Loucy (cell line): ENCODE measurements around the gene DIPK1A.

Source experiments
- H2AFZ ChIP-seq: fragments of 200-600 bp; sonication (generic); 2 replicates; pipeline ENCODE4 v1.6.0; 2016; ENCODE audit warnings: antibody characterized with exemption, mild to moderate bottlenecking, low read length, moderate library complexity
- H3F3A ChIP-seq: fragments of 200-600 bp; 2 replicates; pipeline ENCODE4 v1.6.0; 2016; ENCODE audit warnings: antibody characterized with exemption, low read depth, mild to moderate bottlenecking
- H3K27me3 ChIP-seq: fragments of 200-600 bp; sonication (generic); 2 replicates; pipeline ENCODE4 v1.6.1; 2014; ENCODE audit warnings: low read length, mild to moderate bottlenecking; ENCODE audit not compliant: insufficient read depth, poor library complexity, severe bottlenecking
- H3K36me3 ChIP-seq: fragments of 200-600 bp; sonication (generic); 2 replicates; pipeline ENCODE4 v1.6.1; 2016; ENCODE audit warnings: low read length; ENCODE audit not compliant: insufficient read depth
- H3K4me1 ChIP-seq: fragments of 200-600 bp; sonication (generic); 2 replicates; pipeline ENCODE4 v1.5.1; 2014; ENCODE audit warnings: low read length, mild to moderate bottlenecking; ENCODE audit not compliant: insufficient read depth, poor library complexity, severe bottlenecking
- H3K4me2 ChIP-seq: fragments of 200-600 bp; sonication (generic); 2 replicates; pipeline ENCODE4 v1.6.0; 2014; ENCODE audit warnings: antibody characterized with exemption, low read length, low read depth, mild to moderate bottlenecking; ENCODE audit not compliant: poor library complexity, severe bottlenecking
- H3K4me3 ChIP-seq: fragments of 200-600 bp; sonication (generic); 2 replicates; pipeline ENCODE4 v1.5.1; 2014; ENCODE audit warnings: low read length, mild to moderate bottlenecking, mixed read lengths; ENCODE audit not compliant: poor library complexity, severe bottlenecking
- H3K79me2 ChIP-seq: fragments of 200-600 bp; sonication (generic); 2 replicates; pipeline ENCODE4 v1.6.1; 2014; ENCODE audit warnings: low read length; ENCODE audit not compliant: insufficient read depth
- H3K9ac ChIP-seq: fragments of 200-600 bp; sonication (generic); 2 replicates; pipeline ENCODE4 v1.6.0; 2014; ENCODE audit warnings: mild to moderate bottlenecking, low read depth, low read length, moderate library complexity; ENCODE audit not compliant: poor library complexity, severe bottlenecking
- H3K9me2 ChIP-seq: fragments of 200-600 bp; sonication (generic); replicated peaks from 2 replicates; pipeline ENCODE4 v1.6.1; 2016; ENCODE audit warnings: low read depth, low read length, mixed read lengths
- H3K9me3 ChIP-seq: fragments of 200-600 bp; sonication (generic); 2 replicates; pipeline ENCODE4 v1.6.1; 2014; ENCODE audit warnings: mild to moderate bottlenecking, antibody characterized with exemption, low read length, low read depth; ENCODE audit not compliant: insufficient read depth
- H4K20me1 ChIP-seq: fragments of 200-600 bp; sonication (generic); 2 replicates; pipeline ENCODE4 v1.6.0; 2014; ENCODE audit warnings: antibody characterized with exemption, low read length, mild to moderate bottlenecking; ENCODE audit not compliant: insufficient read depth, poor library complexity, severe bottlenecking
- CTCF ChIP-seq: fragments of 200-600 bp; sonication (generic); conservative IDR thresholded peaks from 2 replicates; pipeline ENCODE4 v1.5.1; 2014; ENCODE audit warnings: mild to moderate bottlenecking, antibody characterized with exemption, low read length
- EZH2phosphoT487 ChIP-seq: fragments of 200-600 bp; IDR thresholded peaks from 2 replicates; pipeline ENCODE4 v1.6.1; 2018; ENCODE audit warnings: antibody characterized with exemption, mild to moderate bottlenecking, moderate library complexity, borderline replicate concordance

The DIPK1A gene

GRCh38 chr1:92792340-92792782, 168.9 kb downstream of the DIPK1A start:
- Histone ChIP-seq H4K20me1 (no peaks in the 10 kb centered on the region), H3K4me3 (no peak overlapping the region), H2AFZ (no peak overlapping the region), H3K4me1 (no peaks in the 10 kb centered on the region), H3K79me2 (no peaks in the 10 kb centered on the region), H3K36me3 (no peaks in the 10 kb centered on the region), H3K9me2 (no peaks in the 10 kb centered on the region), H3K27me3 (peaks cover 25% of the 10 kb centered on the region), H3K4me2 (no peak overlapping the region), H3F3A (no peaks in the 10 kb centered on the region), H3K9ac (no peak overlapping the region), H3K9me3 (no peaks in the 10 kb centered on the region)
- TF ChIP-seq CTCF (no peak), EZH2phosphoT487 (no peak)
